Adrenal gland (tissue), 5 donors: Measurements from ENCODE around the gene TRIO.

Experiments used
- CTCF ChIP-seq, 6 experiments: fragments of 450-650 bp in 4 of 6; fragments of 200-600 bp in 2 of 6; sonication (generic) in 1 of 6; IDR thresholded peaks; 1 replicate in 5 of 6; 2 replicates in 1 of 6; pipeline versions ENCODE4 v1.5.1 to v1.8.0; 2016 to 2021; ENCODE audit warnings: antibody characterized with exemption in 6 of 6, mild to moderate bottlenecking in 2 of 6, moderate library complexity in 1 of 6
- POLR2A ChIP-seq, 2 donors: fragments of 450-650 bp; IDR thresholded peaks; one replicate each; pipeline ENCODE4 v1.6.1; 2017; ENCODE audit warnings: antibody characterized with exemption in 2 of 2, mild to moderate bottlenecking in 2 of 2, moderate library complexity in 1 of 2
- donor health status: DM: no; HTN: no; CAD: no.

DNA sequence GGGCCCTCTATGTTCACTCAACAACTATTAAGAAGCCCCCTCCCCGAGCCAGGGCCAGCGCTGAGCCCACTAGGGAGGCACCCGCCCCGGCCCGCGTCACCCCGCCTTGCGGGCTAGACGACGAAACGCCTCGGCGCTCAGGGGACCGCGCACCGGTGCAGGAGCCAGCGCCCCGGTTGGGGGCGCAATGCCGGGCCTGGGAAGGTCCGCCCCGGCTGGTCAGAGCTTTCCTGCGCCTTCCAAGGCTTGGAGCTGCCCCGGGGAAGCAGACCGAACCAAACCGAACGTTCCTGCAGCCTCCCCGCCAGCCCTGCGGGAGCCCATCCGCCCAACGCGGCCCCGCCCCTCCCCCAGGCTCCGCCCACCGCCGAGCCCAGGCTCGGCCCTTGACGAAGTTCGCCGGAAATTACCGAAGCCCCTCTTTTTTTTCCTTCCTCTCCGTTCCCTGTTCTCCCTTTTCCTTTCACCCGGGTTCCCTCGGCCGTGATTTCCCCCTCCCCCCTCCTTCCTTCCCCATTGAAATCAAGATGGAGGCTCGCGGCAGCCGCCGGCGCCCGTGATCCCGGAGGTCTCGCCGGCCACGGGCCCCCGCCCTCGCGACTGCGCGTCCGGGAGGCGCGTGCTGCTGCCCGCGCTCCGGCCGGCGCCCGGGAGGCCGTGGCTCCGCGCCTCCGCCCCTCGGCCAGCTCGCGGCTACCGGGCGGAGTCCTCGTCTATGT lies at the start of gene TRIO:
- TF ChIP-seq CTCF (IDR thresholded peaks at IDR 0.05): peak; percentile 28 to 55 (median 49)
- peak; percentile 43 to 74 for TF ChIP-seq POLR2A (IDR thresholded peaks at IDR 0.05)
